Peyer's patch (tissue), 4 donors: ENCODE data around the gene ZNF77.
"Not testable (repeated sequence)": the region's sequence is repeated elsewhere in the genome, so short reads cannot be mapped to it uniquely, and the experiment has no call there.

Experiments used
- POLR2A ChIP-seq, 2 donors: fragments of 450-650 bp; IDR thresholded peaks; one replicate each; pipeline ENCODE4 v1.5.1; 2017; ENCODE audit warnings: antibody characterized with exemption in 2 of 2, mild to moderate bottlenecking in 2 of 2, moderate library complexity in 2 of 2
- TF ChIP-seq, protein P1 (sequence below), 6 experiments: fragments of 450-650 bp in 4 of 6; fragments of 200-600 bp in 2 of 6; sonication (generic) in 1 of 6; IDR thresholded peaks; one replicate each; pipeline ENCODE4 v1.5.1; 2017 to 2019; ENCODE audit warnings: antibody characterized with exemption in 6 of 6, mild to moderate bottlenecking in 3 of 6, moderate library complexity in 1 of 6

DNA sequence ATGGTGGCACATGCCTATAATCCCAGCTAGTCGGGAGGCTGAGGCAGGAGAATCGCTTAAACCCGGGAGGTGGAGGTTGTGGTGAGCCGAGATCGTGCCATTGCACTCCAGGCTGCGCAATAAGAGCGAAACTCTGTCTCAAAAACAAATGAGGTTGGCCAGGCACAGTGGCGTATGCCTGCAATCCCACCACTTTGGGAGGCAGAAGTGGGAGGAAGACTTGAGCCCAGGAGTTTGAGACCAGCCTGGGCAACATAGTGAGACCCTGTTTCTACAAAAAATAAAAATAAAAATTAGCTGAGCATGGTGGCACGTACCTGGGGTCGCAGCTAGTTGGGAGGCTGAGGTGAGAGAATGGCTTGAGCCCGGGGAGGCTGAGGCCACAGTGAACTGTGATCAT lies 47.6 kb upstream of the ZNF77 start:
- TF ChIP-seq, protein P1, sequence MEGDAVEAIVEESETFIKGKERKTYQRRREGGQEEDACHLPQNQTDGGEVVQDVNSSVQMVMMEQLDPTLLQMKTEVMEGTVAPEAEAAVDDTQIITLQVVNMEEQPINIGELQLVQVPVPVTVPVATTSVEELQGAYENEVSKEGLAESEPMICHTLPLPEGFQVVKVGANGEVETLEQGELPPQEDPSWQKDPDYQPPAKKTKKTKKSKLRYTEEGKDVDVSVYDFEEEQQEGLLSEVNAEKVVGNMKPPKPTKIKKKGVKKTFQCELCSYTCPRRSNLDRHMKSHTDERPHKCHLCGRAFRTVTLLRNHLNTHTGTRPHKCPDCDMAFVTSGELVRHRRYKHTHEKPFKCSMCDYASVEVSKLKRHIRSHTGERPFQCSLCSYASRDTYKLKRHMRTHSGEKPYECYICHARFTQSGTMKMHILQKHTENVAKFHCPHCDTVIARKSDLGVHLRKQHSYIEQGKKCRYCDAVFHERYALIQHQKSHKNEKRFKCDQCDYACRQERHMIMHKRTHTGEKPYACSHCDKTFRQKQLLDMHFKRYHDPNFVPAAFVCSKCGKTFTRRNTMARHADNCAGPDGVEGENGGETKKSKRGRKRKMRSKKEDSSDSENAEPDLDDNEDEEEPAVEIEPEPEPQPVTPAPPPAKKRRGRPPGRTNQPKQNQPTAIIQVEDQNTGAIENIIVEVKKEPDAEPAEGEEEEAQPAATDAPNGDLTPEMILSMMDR (IDR thresholded peaks at IDR 0.05), result not testable (repeated sequence)
- TF ChIP-seq POLR2A (IDR thresholded peaks at IDR 0.05), result not testable (repeated sequence)
